ENCODE data around the gene IDNK.

DNA sequence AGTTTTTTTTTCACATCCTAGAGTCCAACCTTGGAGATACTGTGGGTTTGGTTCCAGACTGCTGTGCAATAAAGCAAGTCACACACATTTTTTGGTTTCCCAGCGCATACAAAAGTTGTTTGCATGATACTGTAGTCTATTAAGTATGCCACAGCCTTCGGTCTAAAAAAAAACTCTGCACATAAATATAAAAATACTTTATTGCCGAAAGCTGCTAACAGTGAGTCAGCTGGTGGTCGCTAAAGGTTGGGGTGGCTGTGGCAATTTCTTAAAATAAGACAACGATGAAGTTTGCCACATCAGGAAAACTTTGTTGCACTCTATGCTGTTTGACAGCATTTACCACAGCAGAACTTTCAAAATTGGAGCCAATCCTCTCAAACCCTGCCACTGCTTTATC is 47.4 kb downstream of the IDNK start:
- no peak for TF ChIP-seq CTCF (IDR thresholded peaks at IDR 0.05; ENCODE audit: low read depth, low read length, missing input control)
- TF ChIP-seq RXRA (IDR thresholded peaks at IDR 0.05), result no peak
